ENCODE data around the gene ARHGAP23. TPM values are rescaled to one million over a fixed set of nuclear protein-coding genes. Genes with fewer than 3 reads are reported as not detected.

Gene ARHGAP23
- total RNA-seq, 1 experiment from 2014 or later: 40.0 TPM

- DNase-seq (ENCODE audit: low read depth): peak; percentile 16
Observed at GRCh38 chr17:38544839-38545209, 116.6 kb downstream of the ARHGAP23 start.

- DNase-seq (ENCODE audit: low read depth): no peak
Observed at GRCh38 chr17:38545531-38546225, 117.4 kb downstream of the ARHGAP23 start.

GRCh38 chr17:38546396-38546795 lies 118.1 kb downstream of the ARHGAP23 start:
- no peak for DNase-seq (ENCODE audit: low read depth)

- no peak for DNase-seq (ENCODE audit: low read depth)
Observed at GRCh38 chr17:38547444-38547843, 119.2 kb downstream of the ARHGAP23 start.

- no peak for DNase-seq (ENCODE audit: low read depth)
Observed at GRCh38 chr17:38549285-38549684, 121.0 kb downstream of the ARHGAP23 start.

GRCh38 chr17:38550661-38551060 lies 122.4 kb downstream of the ARHGAP23 start:
- DNase-seq (ENCODE audit: low read depth): peak; percentile 70

- no peak for DNase-seq (ENCODE audit: low read depth)
Observed at GRCh38 chr17:38551121-38551520, 122.9 kb downstream of the ARHGAP23 start.

GRCh38 chr17:38552343-38552742 lies 124.1 kb downstream of the ARHGAP23 start:
- DNase-seq (ENCODE audit: low read depth): no peak

- DNase-seq (ENCODE audit: low read depth): peak; percentile 68
Observed at GRCh38 chr17:38554430-38555350, 126.4 kb downstream of the ARHGAP23 start.

GRCh38 chr17:38556239-38556638 lies 128.0 kb downstream of the ARHGAP23 start:
- DNase-seq (ENCODE audit: low read depth): no peak

GRCh38 chr17:38557396-38557795 lies 129.1 kb downstream of the ARHGAP23 start:
- no peak for DNase-seq (ENCODE audit: low read depth)

GRCh38 chr17:38557836-38558727 lies 129.8 kb downstream of the ARHGAP23 start:
- peak; percentile 94 for DNase-seq (ENCODE audit: low read depth)

GRCh38 chr17:38558728-38559050 lies 130.4 kb downstream of the ARHGAP23 start:
- DNase-seq (ENCODE audit: low read depth): no peak

- peak; percentile 73 for DNase-seq (ENCODE audit: low read depth)
Observed at GRCh38 chr17:38559051-38559879, 131.0 kb downstream of the ARHGAP23 start.

- no peak for DNase-seq (ENCODE audit: low read depth)
Observed at GRCh38 chr17:38559880-38560230, 131.6 kb downstream of the ARHGAP23 start.

- no peak for DNase-seq (ENCODE audit: low read depth)
Observed at GRCh38 chr17:38560503-38561318, 132.4 kb downstream of the ARHGAP23 start.

GRCh38 chr17:38561416-38562214 lies 133.4 kb downstream of the ARHGAP23 start:
- no peak for DNase-seq (ENCODE audit: low read depth)

All from HT1080 (cell line).